GM12892 (cell line): ENCODE results near the gene FNBP1.

Source experiments
- POLR2A ChIP-seq: IDR thresholded peaks from 2 replicates; pipeline ENCODE4 v1.6.1; 2011; ENCODE audit warnings: low read depth, low read length, control low read depth
- POLR2AphosphoS5 ChIP-seq: IDR thresholded peaks from 2 replicates; pipeline ENCODE4 v1.6.1; 2011; ENCODE audit warnings: low read depth, low read length, control low read depth
- TAF1 ChIP-seq: IDR thresholded peaks from 2 replicates; pipeline ENCODE4 v1.6.1; 2011; ENCODE audit warnings: low read depth, mild to moderate bottlenecking, control low read depth, low read length, borderline replicate concordance

- TF ChIP-seq POLR2A (no peak), TAF1 (no peak), POLR2AphosphoS5 (peak; percentile 56; the same call in 1 of the 2 replicates)
These were observed 34.5 kb downstream of the FNBP1 start for GRCh38 chr9:130008538-130008937.
